CD4-positive, alpha-beta T cell treated with Interleukin-12 subunit alpha and Interleukin-12 subunit beta, for 1 hour (primary cell): Measurements from ENCODE around the gene KRTAP10-2.

Source experiments
- DNase-seq: peaks from one replicate; pipeline ENCODE4 v3.0.0-alpha.2; 2020

KRTAP10-2 gene

DNA sequence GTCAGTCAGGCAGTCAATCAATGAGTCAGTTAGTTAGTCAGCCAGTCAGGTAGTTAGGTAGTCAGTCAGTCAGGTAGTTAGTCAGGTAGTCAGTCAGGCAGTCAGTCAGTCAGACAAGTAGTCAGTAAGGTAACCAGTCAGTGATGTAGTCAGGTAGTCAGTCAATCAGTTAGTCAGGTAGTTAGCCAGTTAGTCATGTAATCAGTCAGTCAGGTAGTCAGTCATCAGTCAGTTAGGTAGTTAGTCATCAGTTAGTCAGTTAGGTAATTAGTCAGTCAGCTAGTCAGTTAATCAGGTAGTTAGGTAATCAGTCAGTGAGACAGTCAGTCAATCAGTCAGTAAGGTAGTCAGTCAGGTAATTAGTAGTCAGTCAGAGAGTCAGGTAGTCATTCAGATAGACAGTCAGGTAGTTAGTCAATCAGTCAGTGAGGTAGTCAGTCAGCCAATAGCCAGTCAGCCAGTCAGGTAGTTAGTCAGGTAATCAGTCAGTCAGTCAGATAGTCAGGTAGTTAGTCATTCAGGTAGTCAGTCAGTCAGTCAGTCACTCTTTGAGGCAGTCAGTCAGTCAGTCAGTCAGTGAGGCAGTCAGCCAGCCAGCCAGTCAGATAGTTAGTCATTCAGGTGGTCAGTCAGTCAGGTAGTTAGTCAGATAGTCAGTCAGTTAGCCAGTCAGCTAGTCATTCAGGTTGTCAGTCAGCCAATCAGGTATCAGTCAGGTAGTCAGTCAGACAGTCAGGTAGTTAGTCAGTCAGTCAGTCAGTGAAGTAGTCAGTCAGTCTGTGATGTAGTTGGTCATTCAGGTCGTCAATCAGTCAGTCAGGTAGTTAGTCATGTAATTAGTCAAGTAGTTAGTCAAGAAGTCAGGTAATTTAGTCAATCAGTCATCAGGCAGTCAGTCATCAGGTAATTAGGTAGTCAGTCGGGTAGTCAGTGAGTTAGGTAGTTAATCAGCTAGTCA lies 26.6 kb downstream of the KRTAP10-2 start:
- no peak for DNase-seq

DNA sequence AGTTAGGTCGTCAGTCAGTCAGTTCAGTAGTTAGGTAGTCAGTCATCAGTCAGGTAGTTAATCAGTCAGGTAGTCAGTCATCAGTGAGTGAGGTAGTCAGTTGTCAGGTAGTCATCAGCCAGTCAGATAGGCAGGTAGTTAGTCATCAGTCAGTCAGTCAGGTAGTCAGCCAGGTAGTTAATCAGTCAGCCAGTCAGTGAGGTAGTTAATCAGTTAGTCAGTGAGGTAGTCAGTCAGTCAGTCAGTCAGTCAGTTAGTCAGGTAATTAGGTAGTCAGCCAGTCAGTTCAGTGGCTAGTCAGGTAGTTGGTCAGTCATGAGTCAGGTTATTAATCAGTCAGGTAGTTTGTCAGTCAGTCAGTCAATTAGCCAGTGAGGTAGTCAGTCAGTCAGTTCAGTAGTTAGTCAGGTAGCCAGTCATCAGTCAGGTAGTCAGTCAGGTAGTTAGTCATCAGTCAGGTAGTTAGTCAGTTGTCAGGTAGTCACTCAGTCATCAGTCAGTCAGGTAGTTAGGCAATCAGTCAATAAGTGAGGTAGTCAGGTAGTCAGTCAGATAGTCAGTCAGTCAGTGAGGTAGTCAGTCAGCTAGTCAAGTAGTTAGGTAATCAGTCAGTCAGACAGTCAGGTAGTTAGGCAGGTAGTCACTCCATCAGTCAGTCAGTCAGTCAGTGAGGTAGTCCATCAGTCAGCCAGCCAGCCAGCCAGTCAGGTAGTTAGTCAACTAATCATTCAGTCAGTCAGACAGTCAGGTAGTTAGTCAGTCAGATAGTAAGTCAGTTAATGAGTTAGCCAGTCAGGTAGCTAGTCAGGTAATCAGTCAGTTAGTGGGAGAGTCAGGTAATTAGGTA lies 27.5 kb downstream of the KRTAP10-2 start:
- DNase-seq = no peak

DNA sequence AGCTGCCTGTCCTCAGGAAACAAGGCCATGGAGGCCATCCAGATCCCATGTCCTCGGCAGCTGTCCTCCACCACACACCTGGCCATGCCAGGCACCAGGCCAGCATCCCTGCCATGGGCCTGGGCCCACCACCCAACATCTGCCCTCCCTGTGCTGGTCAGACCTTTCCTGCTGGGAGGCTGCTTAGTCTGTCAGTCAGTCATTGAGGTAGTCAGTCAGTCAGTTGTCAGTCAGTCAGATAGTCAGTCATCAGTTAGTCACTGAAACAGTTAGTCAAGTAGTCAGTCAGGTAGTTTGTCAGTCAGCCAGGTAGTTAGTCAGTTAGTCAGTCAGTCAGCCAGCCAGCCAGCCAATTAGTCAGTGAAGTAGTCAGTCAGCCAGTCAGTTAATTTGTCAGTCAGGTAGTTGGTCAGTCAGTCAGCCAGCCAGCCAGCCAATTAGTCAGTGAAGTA lies 28.5 kb downstream of the KRTAP10-2 start:
- no peak for DNase-seq

DNA sequence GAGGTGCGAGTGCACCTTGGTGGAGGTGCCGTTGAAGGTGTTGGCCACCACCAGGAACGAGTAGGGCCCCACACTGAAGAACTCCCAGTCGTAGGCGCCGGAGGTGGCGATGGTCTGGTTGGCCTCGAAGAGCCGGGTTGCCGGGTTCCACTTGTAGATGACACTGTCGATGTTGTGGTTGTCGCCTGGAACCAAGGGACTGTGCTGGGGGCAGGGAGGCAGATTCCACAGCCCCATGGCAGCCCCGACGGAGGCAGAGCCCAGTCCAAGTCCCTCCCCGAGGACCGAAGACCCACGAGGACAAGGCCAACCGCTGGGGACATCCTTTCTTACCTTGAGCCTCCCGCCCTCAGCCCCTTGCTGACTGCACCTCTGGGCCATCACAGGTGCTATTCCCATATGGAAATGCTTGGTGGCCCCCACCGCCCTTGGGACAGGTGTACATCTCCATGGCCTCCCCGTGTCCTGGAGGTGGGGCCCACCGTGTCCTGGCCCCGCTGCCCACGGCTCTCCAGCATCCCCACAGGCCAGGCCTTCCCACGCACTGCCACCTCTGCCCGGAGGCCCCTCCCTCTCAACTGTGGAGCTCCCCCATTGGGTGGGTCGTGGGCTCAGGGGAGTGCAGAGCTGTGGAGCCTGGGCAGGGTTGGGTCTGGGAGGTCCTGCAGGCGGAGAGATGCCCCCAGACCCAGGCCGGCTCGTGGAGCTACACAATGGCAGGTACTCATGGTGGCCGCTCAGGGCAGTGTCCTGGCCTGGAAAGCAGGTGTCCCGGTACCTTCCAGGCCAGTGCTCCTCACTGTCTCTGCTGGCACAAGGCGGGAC lies 29.2 kb downstream of the KRTAP10-2 start:
- DNase-seq = no peak

DNA sequence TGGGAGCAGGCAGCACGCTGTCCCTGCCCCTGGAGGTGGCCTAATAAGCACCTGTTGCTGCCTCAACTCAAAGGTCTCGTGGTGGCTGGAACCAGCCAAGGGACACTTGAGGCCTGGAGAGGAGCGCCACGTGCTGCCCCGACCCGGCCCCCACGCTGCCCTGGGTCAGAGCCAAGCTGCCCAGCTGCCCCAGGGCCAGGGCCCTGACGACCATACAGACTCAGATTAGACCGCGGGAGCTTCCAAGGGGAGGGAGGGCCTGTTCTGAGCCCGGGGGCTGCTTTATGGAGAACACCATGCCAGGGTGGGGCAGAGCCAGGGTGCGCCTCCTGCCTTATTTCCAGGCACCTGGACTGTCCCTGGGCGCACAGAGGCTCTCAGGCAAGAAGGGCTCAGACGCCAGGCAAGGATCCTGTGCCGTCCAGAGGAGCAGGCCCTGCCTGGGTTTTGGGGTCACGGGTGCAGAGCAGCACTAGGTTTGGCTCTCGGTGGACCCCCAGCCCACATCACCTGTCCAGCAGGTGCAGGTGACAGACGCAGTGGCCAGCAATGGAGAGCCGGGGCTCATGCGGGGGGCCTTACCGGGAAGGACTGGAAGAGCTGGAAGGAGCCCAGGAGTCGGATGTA lies 29.9 kb downstream of the KRTAP10-2 start:
- no peak for DNase-seq

DNA sequence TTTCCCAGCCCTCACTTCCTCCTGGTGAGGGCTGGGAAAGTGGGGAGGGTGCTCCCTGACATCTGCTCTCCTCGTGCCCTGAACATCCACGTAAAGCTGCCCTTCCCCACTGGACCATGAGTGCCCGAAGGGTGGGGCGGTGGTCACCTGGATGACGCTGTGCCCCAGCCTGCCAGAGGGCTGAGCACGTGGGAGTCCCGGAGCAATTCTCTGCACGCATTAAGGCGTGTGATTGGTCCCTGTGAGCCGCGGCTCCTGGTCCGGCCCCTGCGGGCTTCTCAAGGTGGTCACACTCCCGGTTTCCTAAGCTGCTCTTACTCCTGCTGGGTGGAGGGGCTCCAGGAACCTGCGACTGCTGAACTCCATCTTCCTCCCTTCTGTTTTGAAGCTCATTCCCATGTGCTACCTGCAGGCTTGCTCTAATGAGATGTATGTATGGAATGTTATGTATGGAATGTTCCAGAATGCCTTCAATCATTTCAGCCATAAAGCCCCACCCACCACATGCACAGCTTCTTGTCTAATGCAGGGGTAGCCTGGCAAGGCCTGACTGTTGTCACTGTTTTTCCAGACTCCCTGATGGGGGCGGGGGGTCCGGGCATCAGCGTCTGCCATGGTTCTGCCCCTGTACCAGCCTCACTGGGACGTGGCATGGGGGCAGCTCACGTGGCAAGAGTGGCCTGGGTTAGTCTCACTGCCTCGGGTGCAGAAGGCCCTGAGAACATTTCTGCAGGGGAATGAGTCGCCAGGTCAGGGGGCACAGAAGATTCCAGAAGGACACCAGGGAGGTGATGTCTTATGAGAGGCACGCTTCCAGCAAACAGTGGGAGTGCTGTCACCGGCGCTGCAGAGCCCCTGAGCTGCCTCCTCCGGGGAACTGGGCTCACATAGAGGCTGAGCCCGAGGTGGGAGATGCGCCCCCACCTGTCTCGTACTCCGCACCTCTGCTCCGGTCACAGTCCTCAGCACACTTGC lies 30.7 kb downstream of the KRTAP10-2 start:
- no peak for DNase-seq

DNA sequence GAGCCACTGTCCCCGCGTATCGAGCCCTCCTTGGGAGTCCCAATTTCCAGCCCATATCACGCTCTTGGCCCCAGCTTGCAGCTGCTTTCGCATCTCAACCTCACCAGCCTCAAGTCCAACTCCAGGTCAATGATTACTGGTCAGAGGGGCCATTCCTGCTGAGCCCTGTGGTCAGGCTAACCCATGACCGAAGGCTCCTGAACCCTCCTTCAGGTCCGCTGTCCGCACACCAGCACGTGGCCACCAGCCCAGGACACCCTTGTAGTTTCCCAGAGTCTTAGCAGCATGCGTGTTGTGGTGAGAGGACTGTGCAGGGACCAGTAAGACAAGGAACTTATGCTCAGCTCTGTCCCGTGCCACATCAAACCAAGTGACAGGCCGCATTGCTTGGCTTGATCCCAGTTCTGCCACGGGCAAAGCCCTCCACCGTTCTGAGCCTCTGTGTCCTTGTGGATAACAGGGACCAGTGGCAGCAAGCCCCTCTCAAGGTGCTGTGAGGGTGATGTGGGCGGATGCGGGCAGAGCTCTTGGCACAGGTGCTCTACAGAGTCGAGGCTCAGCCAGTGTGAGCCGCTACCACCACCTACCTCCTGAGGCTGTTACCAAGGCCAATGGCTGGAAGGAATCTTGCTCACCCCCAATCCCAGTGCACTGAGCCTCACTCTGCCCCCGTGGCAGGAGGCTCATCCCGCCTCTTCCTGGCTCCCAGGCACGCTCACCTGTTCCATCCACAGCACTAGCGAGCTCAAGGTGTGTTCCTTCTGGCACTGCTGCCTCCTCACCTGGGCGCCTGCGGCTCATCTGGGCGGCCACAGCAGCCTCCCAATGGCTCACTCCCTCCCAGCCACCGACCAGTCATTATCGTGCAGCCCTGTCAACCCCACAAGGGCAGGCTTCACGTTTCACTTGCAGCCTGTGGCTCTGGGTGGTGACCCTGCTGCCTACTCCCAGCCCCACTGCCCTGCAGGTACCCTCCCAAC lies 31.7 kb downstream of the KRTAP10-2 start:
- DNase-seq = no peak

DNA sequence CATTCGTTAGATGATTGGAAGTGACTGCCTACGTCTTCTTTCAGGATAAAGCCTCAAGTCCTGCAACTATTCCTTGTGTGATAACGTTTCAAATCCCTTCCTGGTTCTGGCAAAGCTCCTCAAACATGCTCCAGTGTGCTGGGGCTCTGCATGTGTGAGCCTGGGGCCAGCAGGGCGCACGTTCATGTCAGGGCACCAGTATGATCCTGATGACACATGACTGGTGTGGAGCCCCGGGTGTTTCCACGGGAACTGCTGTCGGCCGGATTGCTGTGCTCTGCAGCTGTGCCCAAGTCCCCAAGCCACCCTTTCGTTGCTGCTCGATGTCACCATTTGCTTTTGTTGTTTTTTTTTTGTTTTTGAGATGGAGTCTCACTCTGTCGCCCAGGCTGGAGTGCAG lies 32.6 kb downstream of the KRTAP10-2 start:
- no peak for DNase-seq

DNA sequence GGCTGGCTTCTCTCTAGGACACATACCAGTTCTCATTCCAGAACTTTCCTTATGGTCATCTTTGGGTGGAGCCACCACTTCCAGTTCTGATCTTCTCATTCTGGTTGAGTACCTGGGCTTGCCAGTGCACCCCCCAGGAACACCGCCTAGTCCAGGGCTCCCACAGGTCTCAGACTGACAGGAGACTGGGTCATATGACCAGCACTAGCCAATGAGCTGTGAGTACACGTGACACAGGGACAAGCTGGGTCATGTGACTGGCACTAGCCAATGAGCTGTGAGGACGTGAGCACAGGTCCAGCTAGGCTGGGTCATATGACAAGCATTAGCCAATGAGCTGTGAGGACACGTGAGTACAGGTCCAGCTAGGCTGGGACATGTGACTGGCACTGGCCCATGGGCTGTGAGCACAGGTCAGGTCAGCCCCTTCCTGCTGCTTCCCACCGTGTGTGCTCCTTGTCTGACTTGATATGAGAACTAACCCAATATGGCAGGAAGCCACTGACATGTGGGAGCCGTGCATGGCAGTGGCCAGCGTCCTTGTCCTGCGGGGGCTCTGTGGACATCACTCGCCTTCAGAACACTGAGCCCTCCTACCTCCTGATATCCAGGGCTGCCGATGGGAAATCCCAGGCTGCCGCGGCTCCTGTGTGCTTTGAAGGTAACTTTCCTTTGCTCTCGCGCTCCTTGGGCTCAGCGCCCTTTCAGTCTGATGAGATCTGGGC lies 34.0 kb downstream of the KRTAP10-2 start:
- no peak for DNase-seq

DNA sequence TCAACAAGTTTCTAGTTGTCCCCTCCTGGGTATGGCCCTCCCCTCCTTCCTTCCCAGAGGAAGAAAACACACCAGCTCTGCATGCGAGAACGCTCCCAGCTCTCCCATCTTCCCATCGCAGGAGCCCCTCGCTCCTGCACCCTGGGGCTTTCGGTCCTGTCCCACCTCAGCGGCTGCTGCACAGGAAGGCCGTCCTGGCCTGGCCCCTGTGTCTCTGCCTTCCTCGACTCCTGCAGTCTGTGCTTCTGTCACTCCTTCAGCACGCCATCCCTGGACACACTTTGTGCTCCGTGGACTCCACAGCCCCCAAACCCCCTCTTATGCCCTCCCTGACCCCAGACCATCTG lies 34.5 kb downstream of the KRTAP10-2 start:
- no peak for DNase-seq

DNA sequence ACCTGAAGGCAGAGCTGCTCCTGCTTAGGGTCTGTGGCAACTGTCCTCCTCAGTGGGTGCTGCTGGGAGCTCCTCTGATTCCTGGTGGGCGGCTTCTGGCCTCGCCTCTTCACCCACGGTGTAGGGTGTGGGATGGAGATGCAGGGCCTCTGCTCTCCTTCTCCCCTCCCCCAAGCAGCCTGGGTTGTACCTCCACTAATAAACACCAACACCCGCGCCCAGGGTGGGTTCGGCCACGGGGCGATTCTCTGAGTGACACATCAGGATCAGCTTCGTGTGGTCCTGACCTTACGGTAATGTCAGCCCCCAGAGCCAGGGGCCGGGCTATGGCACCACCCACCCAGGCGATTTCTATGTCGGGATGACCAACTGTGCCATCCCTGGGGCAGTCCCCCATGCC lies 35.0 kb downstream of the KRTAP10-2 start:
- DNase-seq = no peak

DNA sequence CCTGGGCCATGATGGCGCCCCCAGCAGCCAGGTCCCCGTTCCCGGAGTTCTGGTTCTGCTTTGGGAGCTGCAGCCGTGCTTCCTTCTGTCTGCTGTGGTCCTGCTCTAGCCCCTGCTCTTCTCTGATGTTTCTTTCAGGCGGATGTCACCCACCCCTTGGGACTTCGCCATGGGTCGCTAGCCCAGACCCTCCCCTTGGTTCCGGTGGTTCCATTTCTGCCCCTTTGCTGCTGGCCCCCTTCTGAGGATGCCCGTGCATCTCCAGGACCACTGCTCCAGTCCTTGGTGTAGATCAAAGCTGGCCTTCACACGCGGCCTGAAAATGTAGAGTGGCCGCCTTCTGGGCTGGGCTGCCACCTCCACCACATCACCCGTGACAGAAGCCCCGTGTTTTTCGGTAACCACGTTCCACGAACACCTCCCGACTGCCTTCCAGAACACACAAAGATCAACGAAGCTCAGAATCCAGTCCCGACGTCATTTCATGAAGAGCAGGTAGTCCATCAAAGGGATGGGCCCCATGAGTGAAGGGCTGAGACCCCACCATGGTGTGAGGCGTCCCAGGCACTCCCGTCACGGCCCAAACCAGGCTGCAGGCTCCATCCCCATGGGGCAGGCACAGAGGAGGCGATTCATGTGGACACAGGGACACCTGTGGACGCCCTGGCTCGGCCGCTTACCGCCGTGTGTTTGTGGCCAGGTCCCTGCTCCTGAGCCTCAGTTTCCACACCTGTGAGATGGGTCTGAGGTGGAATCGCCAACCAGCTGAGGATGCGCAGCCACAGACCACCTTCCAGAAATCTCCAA lies 35.7 kb downstream of the KRTAP10-2 start:
- no peak for DNase-seq

DNA sequence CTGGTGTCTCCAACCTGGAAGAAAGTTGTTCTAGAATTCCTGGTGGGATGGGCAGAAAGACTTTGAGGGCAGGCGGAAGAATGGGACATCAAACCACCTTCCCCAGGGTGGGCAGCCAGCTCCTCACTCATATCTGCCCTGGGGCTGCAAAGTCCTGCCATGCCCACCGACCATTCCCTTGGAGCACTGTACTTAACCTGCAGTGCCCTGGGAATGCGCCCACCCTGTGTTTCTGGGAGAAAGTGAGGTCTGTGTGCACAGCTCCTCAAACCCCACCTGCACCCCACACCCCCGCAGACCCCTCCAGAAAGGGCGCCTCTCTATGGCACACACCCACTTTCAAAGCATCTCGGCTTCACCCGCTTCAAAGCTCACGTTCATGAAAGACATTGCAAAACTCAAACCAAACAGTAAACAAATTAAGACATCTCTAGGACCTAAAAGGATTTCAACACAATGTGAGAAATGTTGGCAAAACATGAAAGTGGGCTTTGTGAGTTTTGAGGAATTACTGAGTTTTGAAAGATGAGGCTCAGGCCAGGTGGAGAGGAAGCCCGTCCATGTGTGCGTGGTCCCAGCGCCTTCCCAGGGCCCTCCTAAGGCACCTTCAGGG lies 36.5 kb downstream of the KRTAP10-2 start:
- no peak for DNase-seq

DNA sequence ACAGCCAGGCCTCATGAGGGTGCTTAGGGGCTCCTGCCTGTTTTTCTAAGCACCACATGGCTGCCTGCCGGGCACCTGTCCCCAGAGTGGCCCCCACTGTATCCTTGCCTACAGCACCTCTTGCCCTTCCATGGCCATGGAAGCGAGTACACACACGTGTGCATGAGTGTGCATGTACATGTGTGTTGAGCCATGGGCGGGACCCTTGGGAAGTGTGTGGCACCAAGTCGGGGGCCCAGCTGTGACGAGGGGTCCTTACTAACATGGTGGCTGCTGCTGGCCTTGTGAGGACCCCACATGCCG lies 37.1 kb downstream of the KRTAP10-2 start:
- DNase-seq = no peak

DNA sequence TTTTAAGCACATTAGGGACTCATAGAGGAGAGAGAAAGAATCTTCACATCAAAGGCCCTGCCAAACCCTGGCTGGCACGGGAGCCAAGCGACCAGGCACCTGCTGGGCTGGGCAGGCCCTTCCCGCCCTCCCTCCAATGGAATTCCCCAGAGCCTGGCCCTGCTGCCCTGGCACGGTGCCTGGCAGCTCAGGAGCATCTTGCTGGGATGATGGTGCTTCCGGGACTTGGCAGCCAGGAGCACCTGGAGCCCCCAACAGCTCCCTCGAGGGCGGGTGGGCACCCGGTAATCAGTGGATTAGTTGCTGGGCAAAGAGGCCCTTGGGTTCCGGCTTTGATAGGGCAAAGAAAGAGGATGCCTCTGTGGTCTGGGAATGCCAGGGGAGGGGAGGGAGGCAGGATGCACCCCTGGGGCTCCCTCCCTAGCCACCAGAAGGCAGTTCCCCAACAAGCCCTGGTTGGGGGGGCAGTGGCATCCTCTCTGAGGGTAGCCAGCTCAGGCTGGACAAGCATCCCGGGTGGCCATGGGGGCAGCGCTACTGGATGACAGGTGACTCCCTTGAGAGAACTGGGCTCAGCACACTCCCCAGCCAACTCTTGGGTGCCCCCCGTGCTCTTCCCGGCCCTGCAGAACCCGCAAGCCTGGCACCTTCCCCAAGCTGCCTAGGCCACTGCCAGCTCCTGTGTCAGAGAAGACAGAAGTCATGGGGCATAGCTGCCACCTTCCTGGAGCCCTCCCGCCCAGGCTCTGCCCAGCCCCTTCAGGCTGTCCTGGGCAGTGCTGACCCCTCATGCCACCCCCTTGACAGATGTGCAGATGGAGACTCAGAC lies 37.7 kb downstream of the KRTAP10-2 start:
- DNase-seq = no peak

DNA sequence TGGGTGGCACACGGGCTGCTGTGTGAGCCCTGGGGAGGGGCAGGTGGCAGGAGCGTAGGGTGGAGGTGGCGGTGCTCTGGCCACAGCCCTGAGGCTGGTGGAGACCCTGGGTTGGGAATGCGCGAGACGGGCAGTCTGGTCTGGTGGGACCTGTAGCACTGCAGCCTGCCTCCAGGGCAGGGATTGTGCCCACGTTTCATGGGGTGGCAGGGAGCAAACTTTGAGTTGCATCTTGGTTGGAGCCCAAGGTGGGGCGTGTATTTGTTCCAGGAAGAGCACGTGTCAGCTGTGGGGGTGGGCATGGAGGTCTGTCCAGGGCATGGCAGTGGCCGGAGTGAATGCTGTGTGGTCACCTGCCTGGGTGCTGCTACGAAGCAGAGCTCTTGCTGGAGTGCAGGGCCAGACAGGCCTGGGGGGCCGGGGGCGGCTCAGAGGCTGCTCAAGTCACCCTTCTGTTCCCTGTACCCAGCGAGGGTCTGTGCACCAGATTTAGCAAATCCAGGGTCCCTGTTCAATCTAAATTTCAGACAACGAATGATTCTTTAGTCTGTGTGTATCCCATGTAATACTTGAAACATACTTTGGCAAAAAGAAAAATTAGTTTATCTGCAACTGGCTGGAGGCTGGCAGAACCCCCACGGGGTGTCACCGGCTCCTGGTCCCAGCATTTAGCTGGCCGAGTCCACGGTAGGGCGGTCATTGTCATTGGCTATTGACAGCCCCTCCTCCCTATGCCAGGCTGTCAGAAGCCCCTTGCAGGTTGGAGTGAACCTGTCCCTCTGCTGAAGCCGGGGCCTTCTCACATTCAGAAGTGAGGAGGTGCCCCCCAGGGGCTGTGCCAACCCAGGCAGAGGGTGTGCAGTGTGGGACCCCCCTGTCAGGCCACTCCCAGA lies 38.6 kb downstream of the KRTAP10-2 start:
- DNase-seq = no peak
